GM12801 (cell line): Measurements from ENCODE around the gene ZDHHC12.

ENCODE experiments used
- TF ChIP-seq, protein P1 (sequence below): IDR thresholded peaks from one replicate; pipeline ENCODE4 v1.5.1; 2011; ENCODE audit warnings: control low read depth; ENCODE audit not compliant: insufficient read length; ENCODE audit errors: extremely low read depth

The ZDHHC12 gene

DNA sequence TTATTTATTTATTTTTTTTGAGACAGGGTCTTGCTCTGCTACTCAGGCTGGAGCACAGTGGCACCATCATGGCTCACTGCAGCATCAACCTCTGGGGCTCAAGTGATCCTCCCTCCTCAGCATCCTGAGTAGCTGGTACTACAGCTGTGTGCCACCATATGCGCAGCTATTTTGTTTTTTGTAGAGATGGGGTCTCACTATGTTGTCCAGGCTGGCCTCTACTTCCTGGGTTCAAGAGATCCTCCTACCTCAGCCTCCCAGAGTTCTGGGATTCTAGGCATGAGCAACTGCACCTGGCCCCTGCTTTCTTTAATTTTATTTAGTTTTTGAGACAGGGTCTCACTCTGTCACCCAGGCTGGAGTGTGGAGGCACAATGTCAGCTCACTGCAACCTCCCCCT is 19.5 kb upstream of the ZDHHC12 start:
- TF ChIP-seq, protein P1, sequence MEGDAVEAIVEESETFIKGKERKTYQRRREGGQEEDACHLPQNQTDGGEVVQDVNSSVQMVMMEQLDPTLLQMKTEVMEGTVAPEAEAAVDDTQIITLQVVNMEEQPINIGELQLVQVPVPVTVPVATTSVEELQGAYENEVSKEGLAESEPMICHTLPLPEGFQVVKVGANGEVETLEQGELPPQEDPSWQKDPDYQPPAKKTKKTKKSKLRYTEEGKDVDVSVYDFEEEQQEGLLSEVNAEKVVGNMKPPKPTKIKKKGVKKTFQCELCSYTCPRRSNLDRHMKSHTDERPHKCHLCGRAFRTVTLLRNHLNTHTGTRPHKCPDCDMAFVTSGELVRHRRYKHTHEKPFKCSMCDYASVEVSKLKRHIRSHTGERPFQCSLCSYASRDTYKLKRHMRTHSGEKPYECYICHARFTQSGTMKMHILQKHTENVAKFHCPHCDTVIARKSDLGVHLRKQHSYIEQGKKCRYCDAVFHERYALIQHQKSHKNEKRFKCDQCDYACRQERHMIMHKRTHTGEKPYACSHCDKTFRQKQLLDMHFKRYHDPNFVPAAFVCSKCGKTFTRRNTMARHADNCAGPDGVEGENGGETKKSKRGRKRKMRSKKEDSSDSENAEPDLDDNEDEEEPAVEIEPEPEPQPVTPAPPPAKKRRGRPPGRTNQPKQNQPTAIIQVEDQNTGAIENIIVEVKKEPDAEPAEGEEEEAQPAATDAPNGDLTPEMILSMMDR = no peak

- TF ChIP-seq, protein P1 = no peak
These were observed 18.5 kb upstream of the ZDHHC12 start for GRCh38 chr9:128742401-128742800.

DNA sequence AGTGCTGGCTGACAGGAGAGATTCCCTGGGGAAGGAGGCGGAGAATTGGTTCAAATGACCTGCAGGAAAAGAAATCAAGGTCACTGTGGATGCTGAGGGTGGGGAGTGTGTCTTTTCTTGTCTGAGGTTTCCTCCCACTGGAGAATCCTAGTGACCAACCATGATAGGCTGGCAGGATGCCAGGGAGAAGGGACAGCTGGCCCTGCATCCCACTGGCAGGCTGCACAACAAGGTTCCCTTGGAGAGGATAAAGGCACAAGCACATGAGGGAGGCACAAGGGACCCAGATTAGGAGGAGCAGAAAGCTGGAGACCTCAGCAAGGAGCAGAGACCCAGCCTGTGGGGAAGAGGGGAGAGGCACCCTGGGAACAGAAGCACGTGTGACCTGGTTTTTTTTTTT is 11.4 kb upstream of the ZDHHC12 start:
- TF ChIP-seq, protein P1 = no peak

DNA sequence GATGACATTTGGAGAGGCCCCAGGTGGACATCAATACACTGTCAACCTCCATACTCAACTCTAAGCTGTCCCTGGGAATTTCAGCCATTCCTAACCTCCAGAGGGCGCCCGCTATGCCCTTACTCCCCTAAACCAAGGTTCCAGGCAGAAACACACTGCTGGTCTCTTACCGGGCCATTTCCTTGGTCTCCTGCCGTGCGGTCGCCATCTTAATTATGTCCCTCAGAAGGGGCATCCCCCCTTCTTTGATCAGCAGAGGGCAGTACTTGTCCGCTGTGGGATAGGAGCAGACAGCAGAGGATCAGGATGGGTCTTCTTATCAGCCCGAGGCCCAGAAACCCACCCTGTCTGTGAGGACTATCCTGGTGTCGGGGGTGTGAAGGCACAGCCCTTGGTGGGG is 9.3 kb upstream of the ZDHHC12 start:
- TF ChIP-seq, protein P1 = no peak

DNA sequence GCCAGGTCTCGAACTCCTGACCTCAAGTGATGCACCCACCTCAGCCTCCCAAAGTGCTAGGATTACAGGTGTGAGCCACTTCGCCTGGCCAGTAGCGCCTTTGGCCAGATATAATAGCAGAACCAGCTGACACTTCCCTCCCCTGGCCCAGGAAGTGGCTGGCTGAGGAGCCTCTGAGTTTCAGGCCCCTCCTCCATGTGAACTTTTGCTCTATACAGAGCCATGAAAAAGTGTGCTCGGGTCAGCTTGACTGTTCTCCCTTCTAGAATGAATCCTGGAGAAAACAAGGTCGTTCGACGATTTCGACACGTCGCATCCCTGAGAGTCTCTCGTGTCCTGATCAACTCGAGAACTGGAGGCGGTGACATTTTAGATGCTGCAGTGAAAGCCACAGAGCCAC is 8.6 kb upstream of the ZDHHC12 start:
- TF ChIP-seq, protein P1 = no peak

DNA sequence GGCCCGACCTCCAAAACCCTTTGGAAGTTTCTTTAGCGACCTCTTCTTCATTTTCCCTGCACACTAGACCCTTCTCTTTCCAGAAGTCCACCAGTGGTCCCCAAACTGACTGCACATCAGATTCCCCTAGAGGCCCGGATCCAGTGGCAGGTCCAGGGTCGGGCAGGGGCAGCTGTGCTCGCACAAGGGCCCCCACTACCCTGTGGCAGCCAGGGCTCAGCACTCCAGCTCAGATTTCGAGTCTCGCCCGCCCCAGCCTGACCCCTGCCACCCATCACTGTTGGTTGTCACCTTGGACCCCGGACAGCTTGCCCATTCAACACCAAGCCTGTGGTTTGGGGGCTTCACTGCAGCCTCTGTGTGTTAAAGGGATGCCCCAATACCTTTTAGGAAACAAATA is 7.8 kb upstream of the ZDHHC12 start:
- TF ChIP-seq, protein P1 = no peak

- TF ChIP-seq, protein P1 = no peak
These were observed 7.2 kb upstream of the ZDHHC12 start for GRCh38 chr9:128731093-128731492.
